Psoas muscle (tissue), 8 donors: Measurements from ENCODE around the gene WDR27. TPM values are rescaled to one million over a fixed set of nuclear protein-coding genes. Genes with fewer than 3 reads are reported as not detected.
"Not testable (repeated sequence)": the region's sequence is repeated elsewhere in the genome, so short reads cannot be mapped to it uniquely, and the experiment has no call there.

Experiments
- ATAC-seq, 4 donors: fragments of 200-7000 bp; cut with Tn5 transposase; one replicate each; pipeline ENCODE4 v1.9.1; 2020; ENCODE audit warnings: moderate library complexity in 3 of 4, mild to moderate bottlenecking in 2 of 4
- DNase-seq, 2 donors: peaks; one replicate each; pipeline ENCODE4 v3.0.0-alpha.2; 2020
- H3K27ac ChIP-seq: fragments of 200-600 bp; one replicate; pipeline ENCODE4 v1.8.0; 2022
- H3K27me3 ChIP-seq, 3 donors: fragments of 200-600 bp in 1 of 3; one replicate each; pipeline versions ENCODE4 v1.6.1 to v1.8.0; 2013 to 2022; ENCODE audit warnings: low read length in 2 of 3, mild to moderate bottlenecking in 2 of 3, moderate library complexity in 1 of 3; ENCODE audit not compliant: insufficient read depth in 3 of 3
- H3K36me3 ChIP-seq, 2 donors: fragments of 200-600 bp in 1 of 2; one replicate each; pipeline versions ENCODE4 v1.6.1 to v1.8.0; 2013 to 2022; ENCODE audit warnings: low read depth in 1 of 2, mild to moderate bottlenecking in 1 of 2, moderate library complexity in 1 of 2; ENCODE audit not compliant: insufficient read depth in 1 of 2
- H3K4me1 ChIP-seq: fragments of 200-600 bp; one replicate; pipeline ENCODE4 v1.8.0; 2022
- H3K4me3 ChIP-seq: fragments of 200-600 bp; one replicate; pipeline ENCODE4 v1.8.0; 2022; ENCODE audit warnings: mild to moderate bottlenecking
- H3K9me3 ChIP-seq: fragments of 200-600 bp; one replicate; pipeline ENCODE4 v1.8.0; 2022
- WGBS, 3 donors: extraction: QIAGEN DNeasy Blood & Tissue Kit; methylation state at CpG; one replicate each; pipeline versions ENCODE4 v1.1.6 to v1.1.7; 2013; 5-methylcytosine and 5-hydroxymethylcytosine counted together
- intact Hi-C, 2 donors: fragments of 100-400 bp; cut with DNase I; formaldehyde crosslinking; loops; one replicate each; pipeline versions ENCODE4 v1.11.0 to v1.14.2; 2022
- polyA plus RNA-seq, 3 donors: library from polyadenylated mRNA; stranded (reverse); fragments of 200-250 nt; gene quantifications; one replicate each; pipeline ENCODE4 v1.2.3, GENCODE V29; 2013
- total RNA-seq, 4 donors: library from RNA; stranded (reverse); fragmentation: NEBNext Ultra II Directional in 2 of 4; extraction: Animal tissue kit (Norgen Biotek cat#: 25700) in 2 of 4; gene quantifications; one replicate each; pipeline versions ENCODE4 v1.2.1 to v1.2.4, GENCODE V29; 2021 to 2023
- TF ChIP-seq, protein P1 (sequence below): fragments of 200-600 bp; IDR thresholded peaks from one replicate; pipeline ENCODE4 v1.8.0; 2022; ENCODE audit warnings: antibody characterized with exemption
- donor health status: healthy with polysubstance abuse.
- donor health status: DM: no; HTN: no; CAD: no; lungs with moderate emphysema.
- donor health status: Bipolar disorder and iron deficiency.
- donor health status: healthy.
- donor health status: DM: yes; HTN: yes; CAD: no.
- donor health status: DM: no; HTN: no; CAD: no.
- donor health status: DM: no; HTN: no; CAD: no.
- donor health status: DM: yes; HTN: yes; CAD: no.

WDR27 gene
- total and polyA plus RNA-seq, 7 donors: 3.1 to 14.4 (median 5.5) TPM

DNA sequence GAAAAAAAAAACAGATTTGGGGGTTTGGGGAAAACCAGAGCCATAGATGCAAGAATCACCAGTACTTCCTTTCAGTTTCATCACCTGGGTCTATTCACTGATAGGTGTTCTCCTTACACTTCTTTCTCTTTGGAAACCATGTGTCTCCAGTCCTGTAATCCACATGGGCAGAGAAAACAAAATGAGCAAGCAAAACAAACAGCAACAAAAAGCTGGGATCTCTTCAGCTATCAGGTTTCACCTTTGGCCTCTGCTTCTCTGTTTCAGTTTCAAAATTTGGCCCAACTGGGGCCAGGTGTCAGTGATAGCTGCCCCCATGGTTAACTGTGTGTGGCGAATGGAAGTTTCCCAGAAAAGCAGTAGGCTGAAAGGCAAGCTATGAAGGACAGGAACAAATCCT is 228.2 kb downstream of the WDR27 start:
- TF ChIP-seq, protein P1, sequence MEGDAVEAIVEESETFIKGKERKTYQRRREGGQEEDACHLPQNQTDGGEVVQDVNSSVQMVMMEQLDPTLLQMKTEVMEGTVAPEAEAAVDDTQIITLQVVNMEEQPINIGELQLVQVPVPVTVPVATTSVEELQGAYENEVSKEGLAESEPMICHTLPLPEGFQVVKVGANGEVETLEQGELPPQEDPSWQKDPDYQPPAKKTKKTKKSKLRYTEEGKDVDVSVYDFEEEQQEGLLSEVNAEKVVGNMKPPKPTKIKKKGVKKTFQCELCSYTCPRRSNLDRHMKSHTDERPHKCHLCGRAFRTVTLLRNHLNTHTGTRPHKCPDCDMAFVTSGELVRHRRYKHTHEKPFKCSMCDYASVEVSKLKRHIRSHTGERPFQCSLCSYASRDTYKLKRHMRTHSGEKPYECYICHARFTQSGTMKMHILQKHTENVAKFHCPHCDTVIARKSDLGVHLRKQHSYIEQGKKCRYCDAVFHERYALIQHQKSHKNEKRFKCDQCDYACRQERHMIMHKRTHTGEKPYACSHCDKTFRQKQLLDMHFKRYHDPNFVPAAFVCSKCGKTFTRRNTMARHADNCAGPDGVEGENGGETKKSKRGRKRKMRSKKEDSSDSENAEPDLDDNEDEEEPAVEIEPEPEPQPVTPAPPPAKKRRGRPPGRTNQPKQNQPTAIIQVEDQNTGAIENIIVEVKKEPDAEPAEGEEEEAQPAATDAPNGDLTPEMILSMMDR: no peak
- intact Hi-C loops: no loop called here
- Histone ChIP-seq H3K9me3 (peaks cover 20% of the 10 kb centered on the region), H3K27me3 (no peaks in the 10 kb centered on the region), H3K36me3 (no peaks in the 10 kb centered on the region), H3K27ac (no peak overlapping the region), H3K4me3 (no peak overlapping the region), H3K4me1 (no peaks in the 10 kb centered on the region)
- WGBS, 3 donors: 30 to 46% (median 43%) methylated on average over 1 of the region's 1 CpG
- ATAC-seq (no peak), DNase-seq (no peak)

- H3K4me3 ChIP-seq: no peak overlapping the region
- H3K4me1 ChIP-seq: no peaks in the 10 kb centered on the region
- no peak for DNase-seq
- H3K27ac ChIP-seq: no peak overlapping the region
- H3K27me3 ChIP-seq: no peaks in the 10 kb centered on the region
- 62 to 73% (median 69%) methylated on average over 3 of the region's 3 CpGs for WGBS, 3 donors
- no peak for ATAC-seq
- intact Hi-C loops: no loop called here
- TF ChIP-seq, protein P1: no peak
- no peaks in the 10 kb centered on the region for H3K36me3 ChIP-seq
- peaks cover 20% of the 10 kb centered on the region for H3K9me3 ChIP-seq
Observed at GRCh38 chr6:169472786-169473416, 228.9 kb downstream of the WDR27 start.

GRCh38 chr6:169470790-169471189 is 231.0 kb downstream of the WDR27 start:
- H3K9me3 ChIP-seq: peaks cover 20% of the 10 kb centered on the region
- TF ChIP-seq, protein P1: no peak
- H3K4me3 ChIP-seq: no peak overlapping the region
- H3K27me3 ChIP-seq: no peaks in the 10 kb centered on the region
- H3K36me3 ChIP-seq: no peaks in the 10 kb centered on the region
- DNase-seq (no peak), ATAC-seq (no peak)
- WGBS, 3 donors: 98 to 99% (median 98%) methylated on average over 2 of the region's 2 CpGs
- no peak overlapping the region for H3K27ac ChIP-seq
- H3K4me1 ChIP-seq: no peaks in the 10 kb centered on the region
- intact Hi-C loops: no loop called here

DNA sequence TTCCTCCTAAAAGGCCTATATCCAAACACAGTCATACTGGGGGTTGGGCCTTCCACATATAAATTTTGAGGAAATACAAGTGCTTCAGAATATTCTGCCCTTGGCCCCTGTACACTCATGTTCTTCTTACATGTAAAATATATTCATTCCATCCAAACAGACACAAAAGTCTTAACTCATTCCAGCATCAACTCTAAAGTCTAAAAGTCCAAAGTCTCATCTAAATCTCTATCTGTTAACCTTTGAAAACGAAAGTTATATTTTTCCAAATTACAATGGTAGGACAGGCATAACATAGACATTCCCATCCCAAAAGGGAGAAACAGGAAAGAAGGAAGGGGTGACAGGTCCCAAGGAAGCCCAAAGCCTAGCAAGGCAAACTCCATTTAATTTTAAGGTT is 232.8 kb downstream of the WDR27 start:
- H3K4me3 ChIP-seq: no peak overlapping the region
- H3K4me1 ChIP-seq: no peaks in the 10 kb centered on the region
- DNase-seq (no peak), ATAC-seq (no peak)
- no peaks in the 10 kb centered on the region for H3K27me3 ChIP-seq
- WGBS, 3 donors: 89 to 97% (median 90%) methylated on average over 1 of the region's 1 CpG
- intact Hi-C loops: no loop called here
- no peaks in the 10 kb centered on the region for H3K36me3 ChIP-seq
- H3K9me3 ChIP-seq: peaks cover 5% of the 10 kb centered on the region
- H3K27ac ChIP-seq: no peak overlapping the region
- TF ChIP-seq, protein P1: no peak

- H3K4me3 ChIP-seq, intact Hi-C loops: not testable (repeated sequence)
- 87 to 91% (median 87%) methylated on average over 4 of the region's 4 CpGs for WGBS, 3 donors
Observed at GRCh38 chr6:169467755-169468154, 234.1 kb downstream of the WDR27 start.

DNA sequence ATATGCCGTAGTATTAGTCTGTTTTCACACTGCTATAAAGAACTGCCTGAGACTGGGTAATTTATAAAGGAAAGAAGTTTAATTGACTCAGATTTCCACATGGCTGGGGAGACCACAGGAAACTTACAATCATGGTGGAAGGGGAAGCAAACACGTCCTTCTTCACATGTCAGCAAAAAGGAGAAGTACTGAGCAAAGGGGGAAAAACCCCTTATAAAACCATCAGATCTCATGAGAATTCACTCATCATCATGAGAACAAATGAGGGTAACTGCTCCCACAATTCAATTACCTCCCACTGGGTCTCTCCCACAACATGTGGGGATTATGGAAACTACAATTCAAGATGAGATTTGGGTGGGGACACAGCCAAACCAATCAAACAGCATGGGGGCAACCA is 235.6 kb downstream of the WDR27 start:
- DNase-seq, H3K27ac ChIP-seq, H3K9me3 ChIP-seq, ATAC-seq, H3K4me3 ChIP-seq, H3K36me3 ChIP-seq, H3K27me3 ChIP-seq, intact Hi-C loops, H3K4me1 ChIP-seq: not testable (repeated sequence)
- WGBS, 3 donors: 82 to 95% (median 93%) methylated on average over 2 of the region's 2 CpGs

More at GRCh38 chr6:169467755-169468154, 234.1 kb downstream of the WDR27 start:
- not testable (repeated sequence) for ATAC-seq, H3K27ac ChIP-seq, H3K27me3 ChIP-seq, DNase-seq, H3K36me3 ChIP-seq, H3K4me1 ChIP-seq, H3K9me3 ChIP-seq
